ENCODE data around the gene TAF1B.
"Not testable (repeated sequence)": the region's sequence is repeated elsewhere in the genome, so short reads cannot be mapped to it uniquely, and the experiment has no call there.

The TAF1B gene

DNA sequence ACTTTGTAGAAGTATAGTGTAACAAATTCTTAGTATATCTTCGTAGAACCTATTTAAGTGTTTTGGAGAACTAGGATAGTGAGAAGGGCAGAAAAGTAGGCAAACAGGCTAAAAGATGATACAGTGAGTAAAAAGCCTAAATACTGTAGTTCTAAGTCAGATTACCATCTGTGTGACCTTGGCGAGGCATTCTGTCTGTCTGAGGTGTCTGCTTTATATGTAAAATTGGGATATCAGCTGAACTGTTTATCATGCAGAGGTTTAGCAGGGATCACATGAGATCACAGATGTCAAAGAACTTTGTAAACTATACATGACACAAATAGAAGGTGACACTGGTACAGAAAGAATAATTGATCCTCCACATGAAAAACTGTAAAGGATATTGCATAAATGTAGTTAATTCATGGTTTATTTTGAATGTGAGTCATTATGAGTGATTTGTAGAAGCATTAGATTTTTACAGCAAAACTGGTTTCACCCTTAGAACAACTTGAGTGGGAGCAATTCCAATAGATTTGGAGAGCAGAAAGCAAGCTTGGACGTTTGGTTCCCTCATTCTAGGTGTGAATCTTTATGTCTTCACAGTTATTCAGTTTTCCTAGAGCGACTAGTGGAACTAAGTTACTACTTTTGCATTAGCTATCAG lies 41.9 kb downstream of the TAF1B start:
- no peak for DNase-seq (ENCODE audit: low read depth)

DNA sequence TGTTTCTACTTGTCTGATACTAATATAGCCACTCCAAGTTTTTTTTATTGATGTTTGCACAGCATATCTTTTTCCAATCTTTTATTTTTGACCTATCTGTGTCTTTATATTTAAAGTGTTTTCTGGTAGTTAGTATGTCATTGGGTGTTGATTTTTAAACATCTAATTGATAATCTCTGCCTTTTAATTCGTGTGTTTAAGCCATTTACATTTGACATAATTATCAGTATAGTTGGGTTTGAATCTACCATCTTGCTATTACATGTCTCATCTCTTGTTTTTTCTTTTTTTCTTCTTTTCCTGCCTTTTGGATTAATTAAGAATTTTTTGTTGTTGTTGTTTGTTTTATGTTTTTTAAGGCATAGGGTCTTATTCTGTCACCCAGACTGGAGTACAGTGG lies 44.2 kb downstream of the TAF1B start:
- no peak for DNase-seq (ENCODE audit: low read depth)

- no peak for DNase-seq (ENCODE audit: low read depth)
These were observed 46.6 kb downstream of the TAF1B start for GRCh38 chr2:9889812-9890261.

GRCh38 chr2:9892236-9892635 lies 49.0 kb downstream of the TAF1B start:
- no peak for DNase-seq (ENCODE audit: low read depth)

- no peak for DNase-seq (ENCODE audit: low read depth)
These were observed 52.7 kb downstream of the TAF1B start for GRCh38 chr2:9895669-9896590.

GRCh38 chr2:9897331-9897737 lies 54.1 kb downstream of the TAF1B start:
- DNase-seq (ENCODE audit: low read depth) = peak; percentile 9

GRCh38 chr2:9897846-9898245 lies 54.6 kb downstream of the TAF1B start:
- no peak for DNase-seq (ENCODE audit: low read depth)

- no peak for DNase-seq (ENCODE audit: low read depth)
These were observed 62.1 kb downstream of the TAF1B start for GRCh38 chr2:9905413-9905812.

- DNase-seq (ENCODE audit: low read depth) = no peak
These were observed 64.1 kb downstream of the TAF1B start for GRCh38 chr2:9907402-9907801.

DNA sequence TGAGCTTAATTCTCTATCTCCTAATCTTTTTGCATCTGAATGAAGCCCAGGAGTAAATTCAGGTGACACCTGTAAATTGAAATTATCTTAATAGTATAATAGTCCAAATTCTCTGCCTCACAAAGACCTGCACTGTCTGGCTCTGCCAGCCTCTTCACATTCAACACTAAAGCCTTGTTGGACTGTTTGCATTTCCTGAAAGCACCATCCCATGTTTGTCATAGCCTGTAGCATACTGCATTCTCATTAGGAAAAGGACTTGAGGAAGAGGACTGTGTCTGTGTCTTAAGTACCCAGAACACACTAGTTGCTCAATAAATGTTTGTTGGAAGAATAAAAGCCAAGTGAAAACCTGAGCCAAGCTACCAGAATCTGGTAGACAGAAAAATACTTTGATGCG lies 65.4 kb downstream of the TAF1B start:
- DNase-seq (ENCODE audit: low read depth) = no peak

DNA sequence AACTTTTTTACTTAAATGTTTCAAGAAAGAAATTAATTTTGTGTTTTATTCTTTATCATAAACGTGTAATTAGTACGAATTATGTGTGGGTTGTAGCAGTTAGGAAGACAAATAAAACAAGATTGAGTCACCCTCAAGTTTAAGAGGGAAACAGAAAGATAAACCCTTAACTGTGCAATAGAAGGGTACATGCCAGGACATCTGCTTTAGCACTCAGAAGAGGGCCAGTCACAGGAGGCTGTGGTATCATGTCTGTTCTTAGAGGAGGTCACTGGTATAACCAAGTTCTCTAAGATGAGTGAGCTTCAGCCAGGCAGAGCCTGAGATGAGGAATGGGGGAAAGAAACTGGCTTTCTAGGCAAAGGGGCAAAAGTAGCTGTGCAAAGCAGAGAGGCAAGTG lies 65.8 kb downstream of the TAF1B start:
- no peak for DNase-seq (ENCODE audit: low read depth)

GRCh38 chr2:9910699-9911098 lies 67.4 kb downstream of the TAF1B start:
- DNase-seq (ENCODE audit: low read depth) = no peak

GRCh38 chr2:9912468-9912867 lies 69.2 kb downstream of the TAF1B start:
- DNase-seq (ENCODE audit: low read depth) = no peak

DNA sequence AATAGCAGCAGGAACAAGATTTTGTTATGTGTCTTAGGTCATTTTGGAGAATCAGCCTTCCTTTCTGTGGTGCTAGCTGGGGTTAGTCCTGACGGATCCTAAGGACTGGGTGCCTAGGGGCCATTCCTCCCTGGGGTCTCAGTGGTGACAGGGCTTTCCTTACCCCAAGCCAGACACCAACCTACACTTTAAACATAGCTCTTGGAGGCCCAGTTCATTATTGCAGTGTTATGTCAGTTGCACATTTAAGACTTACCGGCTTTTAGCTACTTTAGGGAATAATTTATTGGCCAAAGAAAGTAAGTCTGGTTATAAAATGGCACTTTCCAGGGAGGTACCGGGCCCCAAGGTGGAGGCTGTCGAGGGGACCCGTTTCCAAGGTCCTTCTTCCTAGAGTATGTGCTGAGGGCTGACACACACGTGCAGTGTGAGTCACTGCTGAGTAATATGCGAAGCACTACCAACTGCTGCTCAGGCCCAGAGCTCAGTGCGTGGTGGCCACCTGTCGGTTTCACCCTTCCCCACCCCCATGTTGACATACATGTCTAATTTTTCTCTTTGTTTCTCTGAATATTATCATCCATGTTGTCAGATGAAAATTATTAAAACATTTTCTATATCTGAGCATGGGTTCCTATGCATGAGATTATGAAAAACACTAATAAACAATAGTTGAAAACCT lies 71.3 kb downstream of the TAF1B start:
- DNase-seq (ENCODE audit: low read depth) = peak; percentile 36

- DNase-seq (ENCODE audit: low read depth) = no peak
These were observed 75.0 kb downstream of the TAF1B start for GRCh38 chr2:9918275-9918674.

GRCh38 chr2:9919512-9919911 lies 76.2 kb downstream of the TAF1B start:
- no peak for DNase-seq (ENCODE audit: low read depth)

- not testable (repeated sequence) for DNase-seq (ENCODE audit: low read depth)
These were observed 83.7 kb downstream of the TAF1B start for GRCh38 chr2:9927020-9927419.

GRCh38 chr2:9937258-9937657 lies 94.0 kb downstream of the TAF1B start:
- DNase-seq (ENCODE audit: low read depth) = no peak

DNA sequence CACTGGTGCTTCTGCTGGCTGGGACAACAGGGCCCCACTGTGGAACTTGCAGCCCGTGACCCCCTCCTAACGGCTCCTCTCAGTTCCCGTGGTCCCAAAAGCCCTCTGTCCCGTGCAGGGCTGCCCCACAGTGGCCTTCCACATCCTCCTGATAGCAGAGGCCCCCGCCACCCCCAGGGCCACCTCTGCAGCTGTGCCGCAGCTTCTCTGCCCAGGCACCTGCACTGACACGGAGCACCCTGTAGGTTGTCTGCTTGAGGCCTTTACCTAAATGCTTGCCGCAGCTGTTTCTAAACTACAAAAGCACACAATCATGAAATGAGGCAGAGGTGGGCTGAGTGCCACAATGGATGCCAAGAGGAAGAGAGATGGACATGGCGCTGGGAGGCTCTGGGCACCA lies 94.7 kb downstream of the TAF1B start:
- no peak for DNase-seq (ENCODE audit: low read depth)

DNA sequence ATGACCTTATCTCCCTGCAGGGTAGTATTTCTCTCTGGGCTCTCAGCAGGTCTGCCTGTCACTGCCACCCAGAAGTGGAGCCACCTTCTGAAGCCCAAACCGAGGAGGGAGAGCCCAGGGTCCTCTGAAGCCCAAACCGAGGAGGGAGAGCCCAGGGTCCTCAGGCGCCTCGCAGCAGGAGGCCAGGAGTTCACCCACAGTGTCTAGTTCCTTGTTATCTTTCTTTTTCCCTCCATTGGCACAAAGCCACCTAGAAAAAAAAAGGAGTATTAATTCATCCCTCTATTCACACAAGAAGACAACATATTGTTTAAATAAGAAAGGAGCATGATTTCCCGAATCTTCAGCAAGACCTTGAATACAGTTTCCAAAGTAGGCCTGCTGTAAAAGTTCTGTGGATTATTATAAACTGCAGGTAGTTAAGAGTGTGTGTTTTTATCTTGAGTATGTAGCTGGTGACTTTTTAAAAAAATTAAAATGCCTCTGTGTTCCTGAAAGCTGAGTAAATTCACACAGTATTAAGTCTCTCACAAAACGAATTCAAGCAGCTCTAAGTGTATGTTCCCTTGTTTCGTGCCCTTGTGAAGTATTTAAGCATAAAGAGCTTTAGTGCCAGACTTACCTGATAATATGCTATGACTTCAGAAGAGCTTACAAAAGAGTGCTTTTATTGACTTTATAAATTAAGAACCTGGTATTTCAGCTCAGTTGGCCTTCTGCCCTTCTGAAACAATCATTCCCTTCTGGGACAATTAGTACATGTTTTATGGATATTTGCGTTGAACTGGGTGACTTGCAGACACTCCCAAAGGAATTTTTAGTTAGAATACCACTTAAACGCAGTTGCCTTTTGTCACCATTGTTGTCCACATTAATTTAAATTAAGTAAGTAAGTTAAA lies 96.6 kb downstream of the TAF1B start:
- DNase-seq (ENCODE audit: low read depth) = no peak

- DNase-seq (ENCODE audit: low read depth) = no peak
These were observed 98.1 kb downstream of the TAF1B start for GRCh38 chr2:9941196-9941995.
